Loucy (cell line): Measurements from ENCODE around the gene PTPRN2.

Experiments used
- H2AFZ ChIP-seq: fragments of 200-600 bp; sonication (generic); 2 replicates; pipeline ENCODE4 v1.6.0; 2016; ENCODE audit warnings: antibody characterized with exemption, mild to moderate bottlenecking, low read length, moderate library complexity
- H3F3A ChIP-seq: fragments of 200-600 bp; 2 replicates; pipeline ENCODE4 v1.6.0; 2016; ENCODE audit warnings: antibody characterized with exemption, low read depth, mild to moderate bottlenecking
- H3K27me3 ChIP-seq: fragments of 200-600 bp; sonication (generic); 2 replicates; pipeline ENCODE4 v1.6.1; 2014; ENCODE audit warnings: low read length, mild to moderate bottlenecking; ENCODE audit not compliant: insufficient read depth, poor library complexity, severe bottlenecking
- H3K36me3 ChIP-seq: fragments of 200-600 bp; sonication (generic); 2 replicates; pipeline ENCODE4 v1.6.1; 2016; ENCODE audit warnings: low read length; ENCODE audit not compliant: insufficient read depth
- H3K4me1 ChIP-seq: fragments of 200-600 bp; sonication (generic); 2 replicates; pipeline ENCODE4 v1.5.1; 2014; ENCODE audit warnings: low read length, mild to moderate bottlenecking; ENCODE audit not compliant: insufficient read depth, poor library complexity, severe bottlenecking
- H3K4me2 ChIP-seq: fragments of 200-600 bp; sonication (generic); 2 replicates; pipeline ENCODE4 v1.6.0; 2014; ENCODE audit warnings: antibody characterized with exemption, low read length, low read depth, mild to moderate bottlenecking; ENCODE audit not compliant: poor library complexity, severe bottlenecking
- H3K4me3 ChIP-seq: fragments of 200-600 bp; sonication (generic); 2 replicates; pipeline ENCODE4 v1.5.1; 2014; ENCODE audit warnings: low read length, mild to moderate bottlenecking, mixed read lengths; ENCODE audit not compliant: poor library complexity, severe bottlenecking
- H3K79me2 ChIP-seq: fragments of 200-600 bp; sonication (generic); 2 replicates; pipeline ENCODE4 v1.6.1; 2014; ENCODE audit warnings: low read length; ENCODE audit not compliant: insufficient read depth
- H3K9ac ChIP-seq: fragments of 200-600 bp; sonication (generic); 2 replicates; pipeline ENCODE4 v1.6.0; 2014; ENCODE audit warnings: mild to moderate bottlenecking, low read depth, low read length, moderate library complexity; ENCODE audit not compliant: poor library complexity, severe bottlenecking
- H3K9me2 ChIP-seq: fragments of 200-600 bp; sonication (generic); replicated peaks from 2 replicates; pipeline ENCODE4 v1.6.1; 2016; ENCODE audit warnings: low read depth, low read length, mixed read lengths
- H3K9me3 ChIP-seq: fragments of 200-600 bp; sonication (generic); 2 replicates; pipeline ENCODE4 v1.6.1; 2014; ENCODE audit warnings: mild to moderate bottlenecking, antibody characterized with exemption, low read length, low read depth; ENCODE audit not compliant: insufficient read depth
- H4K20me1 ChIP-seq: fragments of 200-600 bp; sonication (generic); 2 replicates; pipeline ENCODE4 v1.6.0; 2014; ENCODE audit warnings: antibody characterized with exemption, low read length, mild to moderate bottlenecking; ENCODE audit not compliant: insufficient read depth, poor library complexity, severe bottlenecking
- EZH2phosphoT487 ChIP-seq: fragments of 200-600 bp; IDR thresholded peaks from 2 replicates; pipeline ENCODE4 v1.6.1; 2018; ENCODE audit warnings: antibody characterized with exemption, mild to moderate bottlenecking, moderate library complexity, borderline replicate concordance
- TF ChIP-seq, protein P1 (sequence below): fragments of 200-600 bp; sonication (generic); conservative IDR thresholded peaks from 2 replicates; pipeline ENCODE4 v1.5.1; 2014; ENCODE audit warnings: mild to moderate bottlenecking, antibody characterized with exemption, low read length

Gene PTPRN2

DNA sequence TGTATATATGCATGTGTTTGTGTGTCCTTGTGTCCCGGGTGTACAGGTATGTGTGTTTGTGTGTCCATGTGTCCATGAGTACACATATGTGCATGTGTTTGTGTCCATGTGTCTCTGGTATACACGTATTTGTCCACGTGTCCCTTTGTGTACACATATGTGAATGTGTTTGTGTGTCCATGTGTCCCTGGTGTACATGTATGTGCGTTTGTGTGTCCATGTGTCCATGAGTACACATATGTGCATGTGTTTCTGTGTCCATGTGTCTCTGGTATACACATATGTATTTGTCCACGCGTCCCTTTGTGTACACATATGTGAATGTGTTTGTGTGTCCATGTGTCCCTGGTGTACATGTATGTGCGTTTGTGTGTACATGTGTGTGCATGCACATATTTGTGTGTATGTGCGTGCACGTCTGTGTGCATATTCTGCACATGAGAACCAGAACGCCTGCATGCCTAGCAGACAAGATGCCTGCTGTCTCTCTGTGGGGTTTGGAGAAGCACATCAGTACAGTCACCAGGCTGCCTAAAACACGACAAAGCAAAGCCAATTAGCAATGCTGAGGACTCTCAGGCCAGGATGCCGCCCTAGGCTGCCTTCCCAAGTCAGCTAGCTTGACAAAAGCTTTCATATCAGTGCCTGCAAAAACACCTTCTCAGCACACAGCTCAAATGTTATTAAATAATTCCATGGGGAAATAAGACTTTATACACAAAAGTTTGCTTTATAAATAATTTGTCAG, 327.8 kb downstream of the PTPRN2 start:
- H3K36me3 ChIP-seq, result no peaks in the 10 kb centered on the region
- TF ChIP-seq, protein P1, sequence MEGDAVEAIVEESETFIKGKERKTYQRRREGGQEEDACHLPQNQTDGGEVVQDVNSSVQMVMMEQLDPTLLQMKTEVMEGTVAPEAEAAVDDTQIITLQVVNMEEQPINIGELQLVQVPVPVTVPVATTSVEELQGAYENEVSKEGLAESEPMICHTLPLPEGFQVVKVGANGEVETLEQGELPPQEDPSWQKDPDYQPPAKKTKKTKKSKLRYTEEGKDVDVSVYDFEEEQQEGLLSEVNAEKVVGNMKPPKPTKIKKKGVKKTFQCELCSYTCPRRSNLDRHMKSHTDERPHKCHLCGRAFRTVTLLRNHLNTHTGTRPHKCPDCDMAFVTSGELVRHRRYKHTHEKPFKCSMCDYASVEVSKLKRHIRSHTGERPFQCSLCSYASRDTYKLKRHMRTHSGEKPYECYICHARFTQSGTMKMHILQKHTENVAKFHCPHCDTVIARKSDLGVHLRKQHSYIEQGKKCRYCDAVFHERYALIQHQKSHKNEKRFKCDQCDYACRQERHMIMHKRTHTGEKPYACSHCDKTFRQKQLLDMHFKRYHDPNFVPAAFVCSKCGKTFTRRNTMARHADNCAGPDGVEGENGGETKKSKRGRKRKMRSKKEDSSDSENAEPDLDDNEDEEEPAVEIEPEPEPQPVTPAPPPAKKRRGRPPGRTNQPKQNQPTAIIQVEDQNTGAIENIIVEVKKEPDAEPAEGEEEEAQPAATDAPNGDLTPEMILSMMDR, result no peak
- no peak for TF ChIP-seq EZH2phosphoT487

DNA sequence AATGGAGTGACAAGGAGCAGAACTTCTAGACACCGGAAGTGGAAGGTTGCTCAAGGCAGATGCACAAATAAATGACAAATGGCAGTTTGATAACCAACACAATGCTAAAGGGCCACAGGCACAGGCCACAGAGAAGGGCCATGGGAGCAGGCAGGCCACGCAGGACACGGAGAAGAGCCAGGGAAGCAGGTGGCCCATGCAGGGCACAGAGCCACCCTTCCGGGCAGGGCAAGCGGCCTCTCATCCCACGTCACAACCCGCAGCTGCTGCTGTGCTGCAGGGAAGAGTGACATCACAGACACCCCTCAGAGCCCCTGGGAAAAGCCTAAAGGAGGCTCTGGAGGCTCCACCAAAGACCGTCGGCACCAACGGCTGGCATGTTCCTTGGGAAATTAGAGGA, 328.5 kb downstream of the PTPRN2 start:
- no peaks in the 10 kb centered on the region for H3K9me2 ChIP-seq
- H3K9ac ChIP-seq, result no peak overlapping the region
- no peaks in the 10 kb centered on the region for H3K4me1 ChIP-seq
- no peak overlapping the region for H2AFZ ChIP-seq
- no peaks in the 10 kb centered on the region for H3K27me3 ChIP-seq
- peaks cover 36% of the 10 kb centered on the region; the same call in 1 of the 2 replicates for H3K9me3 ChIP-seq
- H3K4me3 ChIP-seq, result no peak overlapping the region
- H3F3A ChIP-seq, result no peaks in the 10 kb centered on the region
- H4K20me1 ChIP-seq, result no peaks in the 10 kb centered on the region
- no peak overlapping the region for H3K4me2 ChIP-seq
- H3K36me3 ChIP-seq, result no peaks in the 10 kb centered on the region
- TF ChIP-seq, protein P1, result no peak
- TF ChIP-seq EZH2phosphoT487, result no peak
- H3K79me2 ChIP-seq, result no peaks in the 10 kb centered on the region

More for the DNA sequence above, 327.8 kb downstream of the PTPRN2 start:
- Histone ChIP-seq H3K79me2 (no peaks in the 10 kb centered on the region), H3K9me2 (no peaks in the 10 kb centered on the region), H2AFZ (no peak overlapping the region), H4K20me1 (no peaks in the 10 kb centered on the region), H3K9me3 (peaks cover 36% of the 10 kb centered on the region; the same call in 1 of the 2 replicates), H3K4me1 (no peaks in the 10 kb centered on the region), H3K4me2 (no peak overlapping the region), H3K4me3 (no peak overlapping the region), H3F3A (no peaks in the 10 kb centered on the region), H3K27me3 (no peaks in the 10 kb centered on the region), H3K9ac (no peak overlapping the region)

GRCh38 chr7:158258411-158259130, 329.1 kb downstream of the PTPRN2 start:
- H3F3A ChIP-seq, result no peaks in the 10 kb centered on the region
- H3K36me3 ChIP-seq, result no peaks in the 10 kb centered on the region
- H3K4me1 ChIP-seq, result no peaks in the 10 kb centered on the region
- no peaks in the 10 kb centered on the region for H4K20me1 ChIP-seq
- H3K9me2 ChIP-seq, result no peaks in the 10 kb centered on the region
- no peak overlapping the region for H3K4me3 ChIP-seq
- no peak overlapping the region for H2AFZ ChIP-seq
- TF ChIP-seq, protein P1, result no peak
- no peak for TF ChIP-seq EZH2phosphoT487
- peaks cover 36% of the 10 kb centered on the region; the same call in 1 of the 2 replicates for H3K9me3 ChIP-seq
- no peaks in the 10 kb centered on the region for H3K79me2 ChIP-seq
- no peaks in the 10 kb centered on the region for H3K27me3 ChIP-seq
- no peak overlapping the region for H3K9ac ChIP-seq
- no peak overlapping the region for H3K4me2 ChIP-seq
